GM21786 (cell line): ENCODE measurements around the gene TMEM132E.

ENCODE experiments used
- ATAC-seq: cut with Tn5 transposase; IDR thresholded peaks from one replicate; pipeline ENCODE4 v1.9.1; 2021; ENCODE audit not compliant: unreplicated experiment

TMEM132E gene

DNA sequence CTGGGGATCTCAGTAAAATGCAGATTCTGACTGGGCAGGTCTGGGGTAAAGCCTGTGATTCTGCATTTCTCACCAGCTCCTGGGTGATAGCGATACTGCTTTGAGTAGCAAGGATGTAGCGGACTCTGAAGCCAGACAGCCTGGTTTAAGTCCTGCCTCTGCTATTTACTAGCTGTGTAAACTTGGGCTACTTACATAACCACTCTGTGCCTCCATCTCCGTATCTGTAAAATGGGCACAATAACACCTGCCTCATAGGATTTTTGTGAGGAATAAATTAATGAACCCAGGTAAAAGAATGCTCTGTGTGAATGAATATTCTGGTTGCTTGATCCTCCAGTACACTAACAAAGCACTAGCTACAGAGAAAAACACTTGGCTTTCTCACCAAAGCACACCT is 54.4 kb downstream of the TMEM132E start:
- ATAC-seq, result no peak

DNA sequence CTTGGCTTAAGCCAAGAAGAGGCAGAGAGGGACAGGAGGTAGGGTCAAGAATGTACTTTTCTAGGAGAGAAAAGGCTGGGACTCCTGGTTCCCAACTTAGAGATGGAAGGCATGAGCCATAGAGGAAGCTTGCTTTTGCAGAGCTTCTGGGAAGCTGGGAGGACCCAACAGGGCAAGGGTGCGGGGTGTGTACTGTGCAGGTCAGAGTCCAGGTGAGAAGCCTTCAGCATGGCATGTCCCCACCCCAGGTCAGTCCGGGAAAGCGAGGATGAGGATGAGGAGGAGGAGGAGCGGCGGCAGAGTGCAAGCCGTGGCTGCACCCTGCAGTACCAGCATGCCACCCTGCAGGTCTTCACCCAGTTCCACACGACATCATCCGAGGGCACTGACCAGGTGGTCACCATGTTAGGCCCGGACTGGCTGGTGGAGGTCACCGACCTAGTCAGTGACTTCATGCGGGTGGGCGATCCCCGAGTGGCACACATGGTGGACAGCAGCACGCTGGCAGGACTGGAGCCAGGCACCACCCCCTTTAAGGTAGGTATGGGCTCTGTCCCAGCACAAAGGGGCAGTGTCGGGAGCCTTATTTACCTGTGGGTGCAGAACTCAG is 55.3 kb downstream of the TMEM132E start:
- ATAC-seq, result no peak

DNA sequence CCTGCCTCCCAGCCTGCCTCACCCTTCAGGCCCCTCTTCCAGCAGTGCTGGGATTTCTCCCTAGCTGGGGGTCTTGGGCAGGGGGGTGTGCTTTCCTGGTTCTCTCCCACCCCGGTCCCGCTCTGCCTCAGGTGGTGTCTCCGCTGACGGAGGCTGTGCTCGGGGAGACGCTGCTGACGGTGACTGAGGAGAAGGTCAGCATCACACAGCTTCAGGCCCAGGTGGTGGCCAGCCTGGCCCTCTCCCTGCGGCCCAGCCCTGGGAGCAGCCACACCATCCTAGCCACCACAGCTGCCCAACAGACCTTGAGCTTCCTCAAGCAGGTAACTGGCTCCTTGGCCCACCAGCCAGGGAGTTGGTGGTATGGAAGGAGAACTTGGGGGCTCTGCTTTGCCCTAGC is 56.5 kb downstream of the TMEM132E start:
- ATAC-seq, result no peak

DNA sequence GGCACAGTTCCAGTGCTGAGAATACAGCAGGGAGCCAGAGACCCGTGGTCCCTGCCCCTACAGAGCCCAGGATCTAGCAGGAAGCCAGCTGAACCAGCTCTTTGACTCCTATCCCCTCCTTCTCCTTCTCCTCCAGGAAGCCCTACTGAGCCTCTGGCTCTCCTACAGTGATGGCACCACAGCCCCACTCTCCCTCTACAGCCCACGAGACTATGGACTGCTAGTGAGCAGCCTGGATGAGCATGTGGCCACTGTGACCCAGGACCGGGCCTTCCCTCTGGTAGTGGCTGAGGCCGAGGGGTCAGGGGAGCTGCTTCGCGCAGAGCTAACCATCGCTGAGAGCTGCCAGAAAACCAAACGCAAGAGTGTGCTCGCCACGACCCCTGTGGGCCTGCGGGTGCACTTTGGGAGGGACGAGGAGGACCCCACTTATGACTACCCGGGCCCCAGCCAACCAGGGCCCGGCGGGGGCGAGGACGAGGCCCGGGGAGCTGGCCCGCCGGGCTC is 57.7 kb downstream of the TMEM132E start:
- ATAC-seq, result no peak

DNA sequence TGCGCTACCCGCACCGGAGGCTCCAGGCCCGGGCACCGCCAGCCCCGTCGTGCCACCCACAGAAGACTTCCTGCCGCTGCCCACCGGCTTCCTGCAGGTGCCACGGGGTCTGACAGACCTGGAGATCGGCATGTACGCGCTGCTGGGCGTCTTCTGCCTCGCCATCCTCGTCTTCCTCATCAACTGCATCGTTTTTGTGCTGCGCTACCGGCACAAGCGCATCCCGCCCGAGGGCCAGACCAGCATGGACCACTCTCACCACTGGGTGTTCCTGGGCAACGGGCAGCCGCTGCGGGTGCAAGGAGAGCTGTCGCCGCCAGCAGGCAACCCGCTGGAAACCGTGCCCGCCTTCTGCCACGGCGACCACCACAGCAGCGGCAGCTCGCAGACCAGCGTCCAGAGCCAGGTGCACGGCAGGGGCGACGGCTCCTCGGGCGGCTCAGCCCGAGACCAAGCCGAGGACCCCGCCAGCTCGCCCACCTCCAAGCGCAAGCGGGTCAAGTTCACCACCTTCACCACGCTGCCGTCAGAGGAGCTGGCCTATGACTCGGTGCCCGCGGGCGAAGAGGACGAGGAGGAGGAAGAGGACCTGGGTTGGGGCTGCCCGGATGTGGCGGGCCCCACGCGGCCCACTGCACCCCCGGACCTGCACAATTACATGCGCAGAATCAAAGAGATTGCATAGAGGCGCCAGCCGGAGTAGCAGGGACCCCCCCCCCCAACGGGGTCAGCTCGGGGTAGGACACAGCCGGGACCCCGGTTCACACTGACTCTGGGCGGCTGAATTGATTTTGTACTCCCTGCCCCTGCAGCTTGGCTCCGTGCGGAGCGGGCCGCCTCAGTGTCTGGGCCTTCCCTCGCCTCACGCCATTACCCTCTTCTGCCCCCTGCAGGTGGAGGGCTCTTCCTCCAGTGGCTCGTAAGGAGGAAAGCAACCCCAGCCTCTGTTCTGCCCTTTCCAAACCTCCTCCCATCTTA is 58.5 kb downstream of the TMEM132E start:
- ATAC-seq, result no peak

DNA sequence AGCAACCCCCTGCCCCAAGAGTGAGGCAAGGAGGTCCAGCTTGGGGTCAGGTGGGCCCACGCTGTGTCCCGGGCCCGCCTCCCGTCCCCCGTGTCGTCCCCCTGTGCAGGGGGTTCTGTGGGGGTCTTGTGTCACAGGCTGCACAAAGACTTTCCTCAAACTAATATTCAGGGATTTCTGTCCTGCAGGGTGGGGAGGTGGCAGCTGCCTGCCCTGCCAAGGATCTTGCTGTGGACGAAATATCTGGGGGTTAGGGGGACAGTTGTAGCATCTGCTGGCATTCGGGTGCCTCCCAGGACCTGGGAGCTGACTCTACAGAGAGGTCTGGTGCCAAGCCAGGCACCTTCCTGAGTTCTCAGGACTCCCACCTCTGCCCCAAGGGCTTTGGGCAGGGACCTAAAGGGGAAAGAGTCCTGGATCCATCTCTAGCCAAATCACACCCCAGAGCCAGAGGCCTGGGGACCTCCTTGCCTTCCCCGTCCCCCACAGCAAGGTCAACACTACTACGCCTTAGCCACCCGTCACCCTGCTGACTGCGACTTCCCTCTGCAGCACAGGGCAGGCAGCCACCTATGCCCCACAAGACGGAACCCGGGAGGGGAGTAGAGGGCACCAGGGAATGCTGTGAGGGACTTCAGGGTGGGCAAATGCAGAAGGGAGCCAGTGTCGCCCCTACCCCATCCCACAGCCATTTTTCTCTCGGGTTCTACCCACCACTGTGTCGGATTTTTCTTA is 59.3 kb downstream of the TMEM132E start:
- no peak for ATAC-seq

DNA sequence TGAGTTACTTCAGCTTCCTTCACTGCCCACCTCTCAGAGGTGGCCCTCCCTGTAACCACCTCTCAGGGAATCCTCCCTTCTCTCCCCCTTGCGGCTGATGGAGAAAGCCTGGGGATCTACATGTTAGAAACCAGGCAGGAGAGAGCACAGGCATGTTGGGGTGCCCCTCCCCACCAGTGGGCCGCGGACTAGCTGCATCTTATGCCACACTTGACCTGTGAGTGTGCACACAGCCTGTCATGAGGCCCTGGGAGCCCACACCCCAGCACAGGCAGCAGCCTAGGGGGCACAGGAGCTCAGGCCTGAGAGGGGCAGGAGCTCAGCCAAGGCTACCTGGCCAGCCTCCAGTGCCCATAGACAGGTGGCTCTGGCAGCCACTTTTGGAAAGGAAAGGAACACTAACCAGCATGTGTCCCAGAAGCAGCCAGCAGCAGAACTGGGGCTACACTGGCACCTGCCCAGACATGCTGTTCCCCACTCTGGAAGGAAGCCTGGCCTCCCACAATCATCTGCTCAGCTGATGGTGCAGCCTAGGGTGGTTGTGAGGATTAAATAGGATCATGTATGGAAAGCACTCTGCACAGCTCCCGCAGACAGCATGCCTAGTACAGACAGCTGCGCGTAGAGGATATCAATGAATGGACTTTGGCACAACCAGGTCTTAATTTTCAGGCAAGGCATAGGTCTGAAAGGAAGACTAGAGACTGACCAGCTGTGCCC is 60.5 kb downstream of the TMEM132E start:
- no peak for ATAC-seq

DNA sequence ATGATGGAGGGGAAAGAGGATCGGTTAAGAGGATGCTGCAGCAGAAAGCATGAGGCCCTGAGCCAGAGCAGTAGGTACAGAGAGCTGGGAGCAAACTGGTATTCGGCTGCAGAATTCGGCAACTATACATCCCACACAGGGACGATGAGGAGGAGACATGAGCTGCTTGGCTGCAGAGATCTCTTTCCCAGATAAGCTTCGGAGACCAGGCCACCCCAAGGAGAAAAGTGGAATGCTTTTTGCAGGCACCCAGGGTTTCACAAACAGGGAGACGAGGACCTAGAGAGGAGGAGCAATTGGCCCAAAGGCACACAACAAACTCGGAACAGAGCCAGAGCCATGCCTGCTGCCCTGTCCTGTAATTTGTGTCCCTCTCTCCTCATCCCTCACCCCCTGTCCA is 62.0 kb downstream of the TMEM132E start:
- ATAC-seq, result no peak

DNA sequence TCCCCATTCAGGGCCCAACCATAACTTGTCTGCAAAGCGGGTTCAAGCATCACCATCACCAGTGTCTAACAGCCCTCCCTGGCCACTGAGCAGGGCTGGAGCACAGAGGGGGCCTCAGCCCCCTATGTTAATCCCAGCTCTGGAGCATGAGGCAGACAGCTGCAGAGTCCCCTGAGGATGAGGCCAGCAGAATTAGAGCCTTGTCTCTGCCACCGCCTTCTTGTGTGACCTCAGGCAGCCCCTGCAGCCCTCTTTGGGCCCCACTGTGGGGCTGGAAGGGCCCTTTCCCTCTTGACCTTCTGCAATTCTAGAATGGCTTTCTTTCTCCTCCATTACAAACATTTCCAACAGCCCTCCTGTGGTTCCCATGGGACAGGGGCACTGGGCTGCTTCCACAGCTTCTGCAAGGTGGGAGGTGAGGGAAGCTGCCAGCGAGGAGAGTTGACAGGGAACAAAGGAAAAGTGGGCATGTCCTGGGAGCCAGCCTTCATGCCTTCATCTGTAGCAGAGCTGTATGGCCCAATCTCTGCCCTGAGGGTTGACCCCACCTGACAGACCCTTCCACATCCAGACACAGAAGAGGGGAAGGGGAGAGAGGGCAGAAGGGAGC is 65.7 kb downstream of the TMEM132E start:
- no peak for ATAC-seq

DNA sequence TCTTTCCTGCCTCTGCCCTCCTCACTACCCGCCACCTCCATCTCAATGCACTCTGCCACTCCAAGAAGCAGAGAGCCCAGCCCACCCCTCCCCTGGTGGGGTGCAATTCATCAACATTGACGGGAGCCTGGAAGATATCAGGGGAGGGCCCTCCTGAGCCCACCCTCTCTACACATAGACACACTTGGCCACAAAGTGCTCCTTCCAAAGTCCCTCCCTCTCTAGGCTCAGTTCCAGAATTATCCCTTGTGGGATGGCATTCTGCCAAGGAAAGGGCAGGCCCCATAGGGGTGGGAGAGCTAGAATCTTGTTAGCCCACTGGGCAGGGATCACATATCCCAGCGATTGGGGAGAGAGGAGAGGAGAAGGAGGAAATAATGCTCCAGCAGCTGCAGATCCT is 66.2 kb downstream of the TMEM132E start:
- no peak for ATAC-seq

DNA sequence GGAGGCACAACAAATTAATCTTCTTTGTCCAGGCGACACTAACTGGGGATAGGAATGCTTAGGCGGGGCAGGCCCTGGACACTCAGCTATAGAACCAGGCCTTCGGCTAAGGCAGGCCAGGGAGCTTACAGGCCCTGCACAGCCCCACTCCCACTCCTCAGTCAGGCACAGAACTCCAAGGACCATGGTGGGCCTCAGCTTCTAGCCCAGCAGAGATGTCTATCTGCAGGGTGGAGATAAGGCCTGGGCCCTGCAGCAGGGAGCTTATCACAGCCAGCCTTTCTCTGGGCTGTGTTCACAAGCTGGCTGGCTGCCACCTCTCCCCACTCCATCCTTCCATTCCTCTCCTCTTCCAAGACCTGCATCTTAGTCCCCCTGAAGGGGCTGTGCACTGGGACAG is 68.1 kb downstream of the TMEM132E start:
- ATAC-seq, result no peak

DNA sequence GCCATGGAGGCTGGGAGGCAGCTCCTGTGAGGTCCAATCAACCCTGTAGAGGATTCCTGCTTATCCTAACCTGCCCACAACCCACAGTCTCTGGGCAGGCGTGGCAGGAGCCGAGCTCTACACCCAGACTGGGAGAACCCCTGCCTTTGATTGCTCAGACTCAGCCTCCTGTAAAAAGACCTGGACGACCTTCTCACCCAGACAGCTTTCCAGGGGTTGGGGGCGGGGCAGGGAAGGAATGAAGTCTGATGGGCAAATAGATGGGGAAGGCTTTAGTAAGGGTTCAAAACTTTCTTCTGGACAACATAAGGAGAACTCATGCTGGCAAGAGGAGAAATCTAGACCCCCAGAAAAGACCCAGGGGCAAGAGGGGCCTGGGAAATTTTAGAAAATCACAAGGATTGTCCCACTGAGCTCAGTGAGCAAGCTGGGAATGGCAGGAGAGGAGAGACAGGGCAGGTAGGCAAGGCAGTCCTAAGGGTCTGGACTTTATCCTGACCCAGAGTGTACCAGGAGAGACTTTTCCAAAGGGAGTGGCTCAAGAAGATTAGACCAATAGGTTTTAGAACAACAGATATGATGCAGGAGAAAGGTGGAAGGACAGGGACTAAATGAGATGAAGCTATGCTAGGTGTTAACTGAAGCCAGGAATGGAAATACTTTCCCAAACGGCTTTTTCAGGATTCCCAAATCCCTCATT is 70.8 kb downstream of the TMEM132E start:
- ATAC-seq, result no peak

DNA sequence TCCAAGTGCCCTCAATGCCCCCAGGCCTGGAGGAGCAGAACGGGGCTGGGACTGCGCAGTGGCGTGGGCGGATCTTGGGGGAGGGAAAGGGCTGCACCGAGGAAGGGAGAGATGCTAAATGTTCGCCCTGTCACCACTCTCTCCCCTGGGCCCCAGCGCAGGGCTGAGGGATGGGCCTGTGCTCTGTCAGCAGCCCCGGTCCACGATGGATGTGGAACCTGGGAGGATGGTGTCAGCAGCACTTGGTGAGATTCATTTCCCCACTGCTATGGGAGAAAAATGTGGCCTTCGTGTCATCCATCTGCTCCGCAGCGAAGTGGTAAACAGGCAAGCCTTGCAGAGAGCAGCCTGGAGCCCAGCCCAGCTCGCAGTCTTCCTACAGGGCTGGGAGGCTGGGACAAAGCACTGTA is 72.0 kb downstream of the TMEM132E start:
- ATAC-seq, result no peak

DNA sequence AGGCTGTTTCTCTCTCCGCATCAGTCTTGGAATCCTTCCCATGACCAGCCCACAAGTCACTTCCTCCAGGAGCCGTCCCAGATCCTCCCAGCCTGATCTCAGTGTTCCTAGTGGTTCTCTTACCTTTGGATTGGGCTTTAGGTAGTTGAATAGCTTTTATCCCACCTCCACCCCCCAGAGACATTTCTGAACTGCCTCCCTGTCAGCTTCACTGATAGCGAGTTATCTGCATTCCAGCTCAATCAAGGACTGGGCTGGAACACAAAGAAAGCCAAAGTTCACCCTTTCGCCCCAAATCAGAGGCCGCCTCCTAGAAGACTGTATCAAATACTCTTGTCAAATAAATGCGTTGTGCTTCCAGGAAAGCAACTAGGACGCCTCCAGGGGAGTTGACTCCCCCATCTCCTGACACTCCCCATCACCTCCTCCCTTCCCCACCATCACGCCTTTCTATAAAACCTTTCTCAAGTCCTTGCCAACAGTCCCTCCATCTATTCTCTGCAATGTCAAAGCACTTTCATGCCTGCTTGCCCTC is 72.7 kb downstream of the TMEM132E start:
- no peak for ATAC-seq

DNA sequence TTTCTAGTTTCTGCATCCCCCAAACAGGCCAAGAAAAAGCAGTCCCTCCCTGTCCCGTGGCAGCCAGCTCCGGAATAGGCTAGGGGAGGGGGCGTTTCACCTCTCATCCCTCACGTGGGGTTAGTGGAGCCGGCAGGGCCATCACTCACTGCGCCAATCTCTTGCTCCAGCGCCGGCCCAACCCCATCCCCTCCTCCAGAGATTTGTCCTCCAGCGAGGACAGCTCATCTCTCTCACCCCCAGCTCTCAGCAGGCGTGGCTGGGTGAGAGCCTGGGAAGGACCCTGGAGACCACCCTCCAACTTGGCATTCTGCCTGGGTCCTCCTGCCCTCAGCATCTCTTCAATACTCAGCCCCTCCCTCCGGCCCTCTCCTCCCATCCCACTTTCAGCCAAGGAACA is 74.1 kb downstream of the TMEM132E start:
- ATAC-seq, result no peak

DNA sequence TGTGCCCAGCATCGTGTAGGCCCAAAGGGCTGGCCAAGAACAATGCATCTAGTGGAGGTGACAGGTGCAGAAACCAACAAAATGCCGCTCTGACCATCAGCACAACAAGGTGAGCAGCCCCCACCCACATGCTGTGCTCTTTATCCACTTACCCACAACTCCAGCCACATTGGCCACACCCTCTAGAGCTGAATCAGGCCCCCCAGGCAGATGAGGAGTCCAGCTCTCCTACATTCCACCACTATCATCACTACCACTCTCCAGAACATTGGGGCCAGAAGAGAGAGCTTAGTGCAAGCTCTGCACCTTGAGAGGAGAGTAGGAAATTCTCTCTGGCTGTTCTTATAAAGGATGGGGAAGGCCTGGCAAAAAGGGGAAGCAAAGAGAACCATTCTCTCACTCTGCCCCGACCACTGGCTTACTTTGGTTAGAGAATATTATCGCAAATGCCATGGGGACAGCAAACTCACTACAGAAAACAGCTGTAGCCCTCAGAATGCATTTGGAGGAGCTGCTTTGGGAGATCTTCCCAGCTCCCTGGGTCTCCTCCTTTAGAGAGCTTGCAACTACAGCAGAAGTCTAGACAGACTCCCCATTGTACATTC is 75.0 kb downstream of the TMEM132E start:
- no peak for ATAC-seq

DNA sequence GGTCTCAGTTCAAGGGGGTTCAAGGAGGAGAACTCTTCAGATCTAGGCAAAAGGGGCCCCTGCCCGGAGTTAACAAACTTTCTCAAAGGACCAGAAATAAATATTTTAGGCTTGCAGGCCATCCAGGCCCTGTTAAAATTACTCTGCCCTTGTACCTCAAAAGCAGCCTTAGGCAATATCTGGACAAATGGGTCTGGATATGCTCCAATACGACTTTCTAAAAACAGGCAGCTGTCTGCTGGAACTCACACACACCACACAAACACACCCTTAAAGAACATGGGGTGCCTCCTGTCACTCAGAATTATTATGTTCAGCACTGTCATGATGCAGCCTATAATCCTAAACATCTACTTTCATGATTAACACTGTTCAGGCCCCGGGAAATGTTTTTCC is 75.5 kb downstream of the TMEM132E start:
- ATAC-seq, result no peak

DNA sequence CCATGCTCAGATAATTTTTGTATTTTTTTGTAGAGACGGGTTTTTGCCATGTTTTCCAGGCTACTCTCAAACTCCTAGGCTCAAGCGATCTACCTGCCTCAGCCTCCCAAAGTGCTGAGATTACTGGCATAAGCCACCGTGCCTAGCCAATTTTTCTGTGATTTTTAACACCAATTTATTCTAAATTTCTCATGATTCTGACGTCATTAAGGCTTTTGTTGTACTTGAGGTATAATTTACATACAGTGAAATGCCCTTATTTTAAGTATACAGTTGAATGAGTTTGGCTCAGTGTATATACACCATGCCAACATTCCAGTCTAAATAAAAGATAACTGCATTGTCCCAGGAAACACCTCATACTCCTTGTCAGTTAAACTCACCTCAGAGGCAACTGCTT is 77.4 kb downstream of the TMEM132E start:
- no peak for ATAC-seq
